ENCODE measurements around the gene CYLD. TPM values are rescaled to one million over a fixed set of nuclear protein-coding genes. Genes with fewer than 3 reads are reported as not detected.

Gene CYLD
- total and polyA plus RNA-seq, 2 donors (not counting 1 experiment from before 2014, with no cell fraction given): 30.0 to 160 TPM

- Histone ChIP-seq H3K27ac (ENCODE audit: low read length in 2 of 2) (no peak overlapping the region), H3K9me3 (ENCODE audit: control extremely low read depth in 1 of 3, control insufficient read depth in 2 of 3, insufficient read depth in 1 of 3, low read length in 2 of 3) (no peaks in the 10 kb centered on the region), H4K20me1 (ENCODE audit: control insufficient read depth, insufficient read depth, low read length, poor library complexity, severe bottlenecking) (peaks cover 27% of the 10 kb centered on the region), H3K9ac (ENCODE audit: low read length) (no peak overlapping the region), H3K27me3 (replicated peaks in 1 of 4; ENCODE audit: control extremely low read depth in 1 of 4, control insufficient read depth in 3 of 4, insufficient read depth in 4 of 4, low read length in 3 of 4) (no peaks in the 10 kb centered on the region), H3K4me3 (ENCODE audit: control extremely low read depth in 1 of 5, extremely low read depth in 1 of 5, insufficient read depth in 1 of 5, low read depth in 2 of 5, low read length in 4 of 5) (no peak overlapping the region), H3K79me2 (ENCODE audit: control insufficient read depth, insufficient read depth, low read length) (peaks cover 18% of the 10 kb centered on the region), H2AFZ (ENCODE audit: insufficient read depth, low read depth, low read length, poor library complexity, severe bottlenecking) (no peak overlapping the region), H3K4me2 (replicated peaks; ENCODE audit: low read depth, low read length, poor library complexity, severe bottlenecking) (no peak overlapping the region), H3K4me1 (ENCODE audit: control insufficient read depth in 2 of 2, insufficient read depth in 2 of 2, low read length in 2 of 2) (no peaks in the 10 kb centered on the region), H3K36me3 (replicated peaks in 1 of 2; ENCODE audit: control extremely low read depth in 1 of 2, control insufficient read depth in 1 of 2, extremely low read depth in 1 of 2, insufficient read depth in 2 of 2, low read length in 1 of 2) (peaks cover 3 to 59% of the 10 kb centered on the region in 2 experiments)
- no peaks in the 10 kb centered on the region for H3K4me1 Mint-ChIP-seq
- ChIA-PET CTCF (interaction anchor here (0.6 to 1.5 kb wide), 3 partner anchors 9 to 28 kb away, joined by 3 to 4 read pairs (median 3); no protein-coding TSS in a partner anchor), POLR2A (no interaction called here)
- WGBS (ENCODE audit: insufficient coverage): 86% methylated on average over 1 of the region's 1 CpG
- DNase-seq: no peak
- H3K27me3 Mint-ChIP-seq: no peaks in the 10 kb centered on the region
- no peak for TF ChIP-seq EZH2 (IDR thresholded peaks at IDR 0.05; ENCODE audit: borderline replicate concordance, insufficient read depth, low read depth, low read length, poor library complexity, severe bottlenecking)
- TF ChIP-seq, protein P1, sequence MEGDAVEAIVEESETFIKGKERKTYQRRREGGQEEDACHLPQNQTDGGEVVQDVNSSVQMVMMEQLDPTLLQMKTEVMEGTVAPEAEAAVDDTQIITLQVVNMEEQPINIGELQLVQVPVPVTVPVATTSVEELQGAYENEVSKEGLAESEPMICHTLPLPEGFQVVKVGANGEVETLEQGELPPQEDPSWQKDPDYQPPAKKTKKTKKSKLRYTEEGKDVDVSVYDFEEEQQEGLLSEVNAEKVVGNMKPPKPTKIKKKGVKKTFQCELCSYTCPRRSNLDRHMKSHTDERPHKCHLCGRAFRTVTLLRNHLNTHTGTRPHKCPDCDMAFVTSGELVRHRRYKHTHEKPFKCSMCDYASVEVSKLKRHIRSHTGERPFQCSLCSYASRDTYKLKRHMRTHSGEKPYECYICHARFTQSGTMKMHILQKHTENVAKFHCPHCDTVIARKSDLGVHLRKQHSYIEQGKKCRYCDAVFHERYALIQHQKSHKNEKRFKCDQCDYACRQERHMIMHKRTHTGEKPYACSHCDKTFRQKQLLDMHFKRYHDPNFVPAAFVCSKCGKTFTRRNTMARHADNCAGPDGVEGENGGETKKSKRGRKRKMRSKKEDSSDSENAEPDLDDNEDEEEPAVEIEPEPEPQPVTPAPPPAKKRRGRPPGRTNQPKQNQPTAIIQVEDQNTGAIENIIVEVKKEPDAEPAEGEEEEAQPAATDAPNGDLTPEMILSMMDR (IDR thresholded peaks at IDR 0.05): no peak
- ATAC-seq (ENCODE audit: low read depth): no peak
- intact Hi-C loops (cut with micrococcal nuclease): no loop called here
- H3K4me3 Mint-ChIP-seq: no peak overlapping the region
- no peak overlapping the region for H3K27ac Mint-ChIP-seq
- H3K9me3 Mint-ChIP-seq (ENCODE audit: insufficient read depth): no peaks in the 10 kb centered on the region
These were observed 36.6 kb downstream of the CYLD start for GRCh38 chr16:50778284-50779163.

DNA sequence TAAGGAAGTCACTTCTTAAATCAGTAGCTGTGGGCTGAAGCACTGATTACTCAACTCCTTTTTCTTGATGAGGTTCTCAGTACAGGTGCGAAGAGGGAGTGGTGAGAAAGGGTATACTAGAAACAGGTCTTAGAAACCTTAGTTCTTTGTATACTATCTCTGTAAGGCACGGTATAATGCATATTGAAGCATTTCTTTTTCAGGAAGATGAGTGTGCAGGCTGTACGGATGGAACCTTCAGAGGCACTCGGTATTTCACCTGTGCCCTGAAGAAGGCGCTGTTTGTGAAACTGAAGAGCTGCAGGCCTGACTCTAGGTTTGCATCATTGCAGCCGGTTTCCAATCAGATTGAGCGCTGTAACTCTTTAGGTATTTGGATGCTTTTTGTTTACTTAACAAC lies 39.2 kb downstream of the CYLD start:
- Mint-ChIP-seq H3K27ac (no peak overlapping the region), H3K4me3 (no peak overlapping the region), H3K27me3 (no peaks in the 10 kb centered on the region), H3K4me1 (no peaks in the 10 kb centered on the region), H3K9me3 (ENCODE audit: insufficient read depth) (no peaks in the 10 kb centered on the region)
- Histone ChIP-seq H3K4me3 (ENCODE audit: control extremely low read depth in 1 of 5, extremely low read depth in 1 of 5, insufficient read depth in 1 of 5, low read depth in 2 of 5, low read length in 4 of 5) (no peak overlapping the region), H2AFZ (ENCODE audit: insufficient read depth, low read depth, low read length, poor library complexity, severe bottlenecking) (no peak overlapping the region), H3K27me3 (replicated peaks in 1 of 4; ENCODE audit: control extremely low read depth in 1 of 4, control insufficient read depth in 3 of 4, insufficient read depth in 4 of 4, low read length in 3 of 4) (no peaks in the 10 kb centered on the region), H4K20me1 (ENCODE audit: control insufficient read depth, insufficient read depth, low read length, poor library complexity, severe bottlenecking) (peaks cover 9% of the 10 kb centered on the region), H3K79me2 (ENCODE audit: control insufficient read depth, insufficient read depth, low read length) (peaks cover 4% of the 10 kb centered on the region), H3K9ac (ENCODE audit: low read length) (no peak overlapping the region), H3K4me1 (ENCODE audit: control insufficient read depth in 2 of 2, insufficient read depth in 2 of 2, low read length in 2 of 2) (no peaks in the 10 kb centered on the region), H3K4me2 (replicated peaks; ENCODE audit: low read depth, low read length, poor library complexity, severe bottlenecking) (no peak overlapping the region), H3K36me3 (replicated peaks in 1 of 2; ENCODE audit: control extremely low read depth in 1 of 2, control insufficient read depth in 1 of 2, extremely low read depth in 1 of 2, insufficient read depth in 2 of 2, low read length in 1 of 2) (peaks cover 15 to 71% of the 10 kb centered on the region in 2 experiments), H3K9me3 (ENCODE audit: control extremely low read depth in 1 of 3, control insufficient read depth in 2 of 3, insufficient read depth in 1 of 3, low read length in 2 of 3) (no peaks in the 10 kb centered on the region), H3K27ac (ENCODE audit: low read length in 2 of 2) (no peak overlapping the region)
- WGBS (ENCODE audit: insufficient coverage): 100% methylated on average over 4 of the region's 7 CpGs
- DNase-seq (no peak), ATAC-seq (ENCODE audit: low read depth) (no peak)
- intact Hi-C loops (cut with micrococcal nuclease): no loop called here
- ChIA-PET POLR2A (no interaction called here), CTCF (interaction anchor here (0.6 to 0.7 kb wide), 3 partner anchors 31 to 78 kb away, joined by 3 to 6 read pairs (median 3); no protein-coding TSS in a partner anchor)
- no peak for TF ChIP-seq EZH2 (IDR thresholded peaks at IDR 0.05; ENCODE audit: borderline replicate concordance, insufficient read depth, low read depth, low read length, poor library complexity, severe bottlenecking)
- TF ChIP-seq, protein P1 (IDR thresholded peaks at IDR 0.05): peak; percentile 15
